ENCODE results near the gene NXNL1. TPM values are rescaled to one million over a fixed set of nuclear protein-coding genes. Genes with fewer than 3 reads are reported as not detected.
"Not testable (repeated sequence)": the region's sequence is repeated elsewhere in the genome, so short reads cannot be mapped to it uniquely, and the experiment has no call there.

The NXNL1 gene
- total and polyA plus RNA-seq, 8 donors: 0.28 TPM; not detected in 7

- no peak for TF ChIP-seq CTCF (IDR thresholded peaks at IDR 0.05)
- peaks cover 15 to 47% of the 10 kb centered on the region in 2 donors for H3K4me1 ChIP-seq
- ATAC-seq: peak; percentile 62
- H3K4me3 ChIP-seq: no peak overlapping the region
- intact Hi-C loops (cut with DNase I): no loop called here
- H3K27me3 ChIP-seq: no peaks in the 10 kb centered on the region
- no peaks in the 10 kb centered on the region for H3K9me3 ChIP-seq
- peak in 1 of 4 donors; percentile 72 for DNase-seq
- H3K36me3 ChIP-seq: no peaks in the 10 kb centered on the region
- peak overlapping the region; percentile 33 to 68 for H3K27ac ChIP-seq
Measured at GRCh38 chr19:17475541-17476115, 14.9 kb upstream of the NXNL1 start.

GRCh38 chr19:17475011-17475540, 14.3 kb upstream of the NXNL1 start:
- H3K27me3 ChIP-seq; intact Hi-C loops (cut with DNase I); ATAC-seq; H3K36me3 ChIP-seq; H3K4me3 ChIP-seq; DNase-seq; H3K9me3 ChIP-seq: not testable (repeated sequence)
- Histone ChIP-seq H3K4me1 (peaks cover 15 to 46% of the 10 kb centered on the region in 2 donors), H3K27ac (peak overlapping the region; percentile 33 to 68)

- ATAC-seq (no peak), DNase-seq (no peak)
- Histone ChIP-seq H3K4me3 (no peak overlapping the region), H3K27me3 (peaks cover 0 to 4% of the 10 kb centered on the region in 2 donors), H3K9me3 (no peaks in the 10 kb centered on the region), H3K4me1 (peaks cover 18 to 60% of the 10 kb centered on the region in 2 donors), H3K36me3 (no peaks in the 10 kb centered on the region), H3K27ac (peak overlapping the region in 1 of 2 donors; percentile 53)
- intact Hi-C loops (cut with DNase I): no loop called here
- no peak for TF ChIP-seq CTCF (IDR thresholded peaks at IDR 0.05)
Measured at GRCh38 chr19:17473041-17473440, 12.3 kb upstream of the NXNL1 start.

GRCh38 chr19:17471410-17472125, 10.8 kb upstream of the NXNL1 start:
- Histone ChIP-seq H3K36me3 (no peaks in the 10 kb centered on the region), H3K9me3 (no peaks in the 10 kb centered on the region), H3K27ac (no peak overlapping the region), H3K27me3 (peaks cover 0 to 4% of the 10 kb centered on the region in 2 donors), H3K4me1 (peaks cover 18 to 66% of the 10 kb centered on the region in 2 donors), H3K4me3 (peak overlapping the region; percentile 73 to 81)
- intact Hi-C loops (cut with DNase I): no loop called here
- no peak for TF ChIP-seq CTCF (IDR thresholded peaks at IDR 0.05)
- ATAC-seq (no peak), DNase-seq (no peak)

GRCh38 chr19:17470068-17470841, 9.5 kb upstream of the NXNL1 start, which contains the start of gene SLC27A1:
Gene SLC27A1 (plus strand): TSS chr19:17470524. CDS start chr19:17470541, 17 bp downstream.
- Histone ChIP-seq H3K27me3 (peaks cover 0 to 4% of the 10 kb centered on the region in 2 donors), H3K27ac (peak within 1 kb of the TSS; percentile 78 to 82), H3K4me1 (peaks cover 11 to 59% of the 10 kb centered on the region in 2 donors), H3K4me3 (peak within 1 kb of the TSS; percentile 73 to 81), H3K36me3 (no peaks in the 10 kb centered on the region), H3K9me3 (no peaks in the 10 kb centered on the region)
- intact Hi-C loops (cut with DNase I): no loop called here
- ATAC-seq: peak; percentile 89
- no peak for TF ChIP-seq CTCF (IDR thresholded peaks at IDR 0.05)
- DNase-seq: peak; percentile 97 to 100 (median 99)

All from left lung (tissue), 10 donors.